ENCODE data around the gene BTBD16.

BTBD16 gene

GRCh38 chr10:122325235-122325634 is 54.1 kb downstream of the BTBD16 start:
- H3K36me3 ChIP-seq, result no peaks in the 10 kb centered on the region
- H3K9me3 ChIP-seq, result no peaks in the 10 kb centered on the region
- TF ChIP-seq CTCF (IDR thresholded peaks at IDR 0.05), result no peak
- H3K4me3 ChIP-seq (ENCODE audit: low read depth in 1 of 2, low read length in 1 of 2), result no peak overlapping the region
- no peaks in the 10 kb centered on the region for H3K4me1 ChIP-seq (ENCODE audit: control insufficient read depth in 1 of 2, insufficient read depth in 1 of 2, low read depth in 1 of 2, low read length in 1 of 2)
- no peak overlapping the region for H3K27ac ChIP-seq
- H3K27me3 ChIP-seq, result peaks cover 8% of the 10 kb centered on the region

GRCh38 chr10:122326385-122326784 is 55.3 kb downstream of the BTBD16 start:
- Histone ChIP-seq H3K36me3 (no peaks in the 10 kb centered on the region), H3K4me3 (ENCODE audit: low read depth in 1 of 2, low read length in 1 of 2) (no peak overlapping the region), H3K27me3 (peaks cover 15% of the 10 kb centered on the region), H3K27ac (no peak overlapping the region), H3K4me1 (ENCODE audit: control insufficient read depth in 1 of 2, insufficient read depth in 1 of 2, low read depth in 1 of 2, low read length in 1 of 2) (no peaks in the 10 kb centered on the region), H3K9me3 (no peaks in the 10 kb centered on the region)
- no peak for TF ChIP-seq CTCF (IDR thresholded peaks at IDR 0.05)

GRCh38 chr10:122326806-122327205 is 55.7 kb downstream of the BTBD16 start:
- Histone ChIP-seq H3K4me3 (ENCODE audit: low read depth in 1 of 2, low read length in 1 of 2) (no peak overlapping the region), H3K27ac (no peak overlapping the region), H3K36me3 (no peaks in the 10 kb centered on the region), H3K4me1 (ENCODE audit: control insufficient read depth in 1 of 2, insufficient read depth in 1 of 2, low read depth in 1 of 2, low read length in 1 of 2) (no peaks in the 10 kb centered on the region), H3K9me3 (no peaks in the 10 kb centered on the region), H3K27me3 (peaks cover 15% of the 10 kb centered on the region)
- no peak for TF ChIP-seq CTCF (IDR thresholded peaks at IDR 0.05)

DNA sequence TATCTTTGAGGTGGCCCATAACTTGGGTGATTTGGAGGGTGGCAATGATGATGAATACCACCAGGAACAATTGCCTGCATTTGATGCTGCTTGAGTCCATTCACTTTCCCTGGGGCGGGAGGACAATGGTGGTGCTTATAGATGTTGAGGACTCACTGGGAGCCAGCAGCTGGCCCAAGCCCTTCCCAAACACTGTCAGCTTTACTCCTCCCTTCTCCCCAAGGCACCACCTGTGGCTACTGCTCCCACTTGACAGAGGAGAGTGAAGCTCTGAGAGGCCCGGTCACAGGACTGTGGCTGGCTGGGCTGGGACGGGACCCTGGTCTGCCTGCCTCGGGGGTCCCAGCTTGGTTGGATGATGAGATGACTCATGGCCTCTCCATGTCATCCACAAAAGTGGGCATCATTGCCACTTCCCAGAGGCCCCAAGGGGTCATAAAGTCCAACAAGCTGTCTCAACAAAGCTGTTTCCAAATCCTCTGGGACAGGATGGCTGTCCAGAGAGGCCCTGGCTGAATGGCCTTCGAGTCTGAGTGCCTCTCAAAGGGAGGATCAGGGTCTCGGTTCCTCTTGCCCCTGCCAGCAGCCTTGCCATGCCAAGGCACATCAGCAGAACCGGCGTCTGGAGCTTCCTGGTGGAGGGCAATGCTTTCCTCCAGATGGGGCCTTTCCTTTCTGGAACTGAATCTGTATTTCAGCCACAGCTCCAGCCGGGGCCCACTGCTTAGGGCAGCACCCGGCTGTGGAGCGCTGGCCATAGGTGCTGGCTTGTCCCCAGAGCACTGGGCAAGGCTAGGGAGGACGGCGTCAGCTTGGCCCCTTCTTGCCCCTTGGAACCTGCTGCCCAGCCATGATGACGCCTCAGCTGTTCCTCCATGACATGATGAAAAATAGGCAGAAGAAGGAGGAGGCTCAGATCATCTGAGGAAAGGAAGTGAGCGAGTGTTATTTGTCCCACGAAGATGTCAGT is 56.4 kb downstream of the BTBD16 start:
- Histone ChIP-seq H3K36me3 (no peaks in the 10 kb centered on the region), H3K27ac (no peak overlapping the region), H3K4me3 (ENCODE audit: low read depth in 1 of 2, low read length in 1 of 2) (no peak overlapping the region), H3K4me1 (ENCODE audit: control insufficient read depth in 1 of 2, insufficient read depth in 1 of 2, low read depth in 1 of 2, low read length in 1 of 2) (no peaks in the 10 kb centered on the region), H3K27me3 (peaks cover 15% of the 10 kb centered on the region), H3K9me3 (no peaks in the 10 kb centered on the region)
- no peak for TF ChIP-seq CTCF (IDR thresholded peaks at IDR 0.05)

DNA sequence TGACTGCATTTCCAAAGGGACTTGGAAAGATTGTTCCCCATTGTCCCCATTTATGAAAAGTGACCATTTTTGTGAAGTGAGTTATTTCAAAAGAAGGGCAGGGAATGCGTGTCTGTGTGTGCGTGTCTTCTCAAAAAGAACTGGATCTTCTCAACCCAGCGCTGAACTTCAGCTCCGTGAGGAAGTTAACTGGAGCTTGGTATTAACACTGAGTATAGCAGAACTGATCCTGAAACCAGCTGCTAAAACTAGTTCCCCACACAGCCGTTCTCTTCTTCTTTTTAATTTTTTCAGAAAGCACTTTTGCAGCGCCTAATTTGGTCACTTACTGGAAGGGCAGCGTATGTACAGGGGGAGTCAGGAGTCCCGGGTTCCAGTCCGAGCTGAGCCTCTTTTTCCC is 57.6 kb downstream of the BTBD16 start:
- no peaks in the 10 kb centered on the region for H3K9me3 ChIP-seq
- H3K27me3 ChIP-seq, result peaks cover 15% of the 10 kb centered on the region
- H3K27ac ChIP-seq, result no peak overlapping the region
- TF ChIP-seq CTCF (IDR thresholded peaks at IDR 0.05), result no peak
- no peak overlapping the region for H3K4me3 ChIP-seq (ENCODE audit: low read depth in 1 of 2, low read length in 1 of 2)
- H3K4me1 ChIP-seq (ENCODE audit: control insufficient read depth in 1 of 2, insufficient read depth in 1 of 2, low read depth in 1 of 2, low read length in 1 of 2), result no peaks in the 10 kb centered on the region
- H3K36me3 ChIP-seq, result no peaks in the 10 kb centered on the region
